HUES48 (cell line): ENCODE measurements around the gene PSMD1.

Experiments used
- H3K27ac ChIP-seq: one replicate; pipeline ENCODE4 v1.7.0; 2013; ENCODE audit warnings: low read depth, low read length, inconsistent platforms
- H3K27me3 ChIP-seq: 2 replicates; pipeline ENCODE4 v1.6.1; 2013; ENCODE audit warnings: mild to moderate bottlenecking, low read length; ENCODE audit not compliant: control insufficient read depth, insufficient read depth
- H3K36me3 ChIP-seq: 2 replicates; pipeline ENCODE4 v1.6.1; 2013; ENCODE audit warnings: low read length; ENCODE audit not compliant: control insufficient read depth, insufficient read depth
- H3K4me1 ChIP-seq: 2 replicates; pipeline ENCODE4 v1.6.1; 2013; ENCODE audit warnings: mild to moderate bottlenecking, low read length; ENCODE audit not compliant: control insufficient read depth, insufficient read depth
- H3K4me3 ChIP-seq: 2 replicates; pipeline ENCODE4 v1.5.1; 2013; ENCODE audit warnings: mild to moderate bottlenecking, low read depth, low read length
- H3K9ac ChIP-seq: 2 replicates; pipeline ENCODE4 v1.6.1; 2013; ENCODE audit warnings: mild to moderate bottlenecking, low read depth, low read length, moderate library complexity
- H3K9me3 ChIP-seq: 2 replicates; pipeline ENCODE4 v1.6.1; 2013; ENCODE audit warnings: low read length; ENCODE audit not compliant: control insufficient read depth, insufficient read depth

Gene PSMD1

GRCh38 chr2:231036131-231036530 lies 20.5 kb upstream of the PSMD1 start:
- Histone ChIP-seq H3K27ac (no peak overlapping the region), H3K4me1 (no peaks in the 10 kb centered on the region), H3K27me3 (peaks cover 60% of the 10 kb centered on the region), H3K9me3 (no peaks in the 10 kb centered on the region), H3K36me3 (no peaks in the 10 kb centered on the region), H3K4me3 (no peak overlapping the region), H3K9ac (no peak overlapping the region)

GRCh38 chr2:231036578-231037106 lies 20.0 kb upstream of the PSMD1 start:
- no peak overlapping the region for H3K4me3 ChIP-seq
- no peak overlapping the region for H3K9ac ChIP-seq
- no peaks in the 10 kb centered on the region for H3K9me3 ChIP-seq
- peaks cover 60% of the 10 kb centered on the region for H3K27me3 ChIP-seq
- no peaks in the 10 kb centered on the region for H3K4me1 ChIP-seq
- no peak overlapping the region for H3K27ac ChIP-seq
- H3K36me3 ChIP-seq = no peaks in the 10 kb centered on the region

- H3K27me3 ChIP-seq = peaks cover 60% of the 10 kb centered on the region
- H3K4me3 ChIP-seq = peak within 1 kb of the TSS; percentile 65
- no peaks in the 10 kb centered on the region for H3K4me1 ChIP-seq
- H3K9ac ChIP-seq = no peak within 1 kb of the TSS
- H3K9me3 ChIP-seq = no peaks in the 10 kb centered on the region
- no peaks in the 10 kb centered on the region for H3K36me3 ChIP-seq
- H3K27ac ChIP-seq = no peak within 1 kb of the TSS
These were observed 19.4 kb upstream of the PSMD1 start, which contains the start of gene C2orf72 for GRCh38 chr2:231037202-231037730. C2orf72 (plus strand) TSS chr2:231037523; CDS start chr2:231037566, 43 bp downstream.

GRCh38 chr2:231037731-231038482 lies 18.8 kb upstream of the PSMD1 start:
- no peaks in the 10 kb centered on the region for H3K36me3 ChIP-seq
- no peak overlapping the region for H3K27ac ChIP-seq
- no peaks in the 10 kb centered on the region for H3K9me3 ChIP-seq
- H3K27me3 ChIP-seq = peaks cover 60% of the 10 kb centered on the region
- H3K4me3 ChIP-seq = peak overlapping the region; percentile 65
- H3K9ac ChIP-seq = no peak overlapping the region
- no peaks in the 10 kb centered on the region for H3K4me1 ChIP-seq

- peaks cover 60% of the 10 kb centered on the region for H3K27me3 ChIP-seq
- H3K4me1 ChIP-seq = no peaks in the 10 kb centered on the region
- H3K9me3 ChIP-seq = no peaks in the 10 kb centered on the region
- peak overlapping the region; percentile 65 for H3K4me3 ChIP-seq
- no peak overlapping the region for H3K9ac ChIP-seq
- H3K27ac ChIP-seq = no peak overlapping the region
- no peaks in the 10 kb centered on the region for H3K36me3 ChIP-seq
These were observed 18.0 kb upstream of the PSMD1 start for GRCh38 chr2:231038483-231039293.

GRCh38 chr2:231039294-231039664 lies 17.4 kb upstream of the PSMD1 start:
- Histone ChIP-seq H3K36me3 (no peaks in the 10 kb centered on the region), H3K4me3 (no peak overlapping the region), H3K4me1 (no peaks in the 10 kb centered on the region), H3K9me3 (no peaks in the 10 kb centered on the region), H3K9ac (no peak overlapping the region), H3K27ac (no peak overlapping the region), H3K27me3 (peaks cover 56% of the 10 kb centered on the region)

GRCh38 chr2:231039821-231040364 lies 16.8 kb upstream of the PSMD1 start:
- no peaks in the 10 kb centered on the region for H3K4me1 ChIP-seq
- no peaks in the 10 kb centered on the region for H3K9me3 ChIP-seq
- H3K4me3 ChIP-seq = no peak overlapping the region
- no peak overlapping the region for H3K27ac ChIP-seq
- H3K9ac ChIP-seq = no peak overlapping the region
- peaks cover 51% of the 10 kb centered on the region for H3K27me3 ChIP-seq
- no peaks in the 10 kb centered on the region for H3K36me3 ChIP-seq

- peaks cover 39% of the 10 kb centered on the region for H3K27me3 ChIP-seq
- no peaks in the 10 kb centered on the region for H3K4me1 ChIP-seq
- H3K4me3 ChIP-seq = no peak overlapping the region
- H3K36me3 ChIP-seq = no peaks in the 10 kb centered on the region
- H3K27ac ChIP-seq = no peak overlapping the region
- H3K9ac ChIP-seq = no peak overlapping the region
- no peaks in the 10 kb centered on the region for H3K9me3 ChIP-seq
These were observed 15.5 kb upstream of the PSMD1 start for GRCh38 chr2:231041061-231041689.

GRCh38 chr2:231043796-231044195 lies 12.9 kb upstream of the PSMD1 start:
- Histone ChIP-seq H3K9me3 (no peaks in the 10 kb centered on the region), H3K4me1 (no peaks in the 10 kb centered on the region)

GRCh38 chr2:231046916-231047273 lies 9.8 kb upstream of the PSMD1 start:
- no peak overlapping the region for H3K27ac ChIP-seq
- no peaks in the 10 kb centered on the region for H3K4me1 ChIP-seq
- H3K36me3 ChIP-seq = no peaks in the 10 kb centered on the region
- no peaks in the 10 kb centered on the region for H3K9me3 ChIP-seq
- peaks cover 5% of the 10 kb centered on the region for H3K27me3 ChIP-seq
- no peak overlapping the region for H3K4me3 ChIP-seq
- H3K9ac ChIP-seq = no peak overlapping the region

More at GRCh38 chr2:231043796-231044195, 12.9 kb upstream of the PSMD1 start:
- H3K36me3 ChIP-seq = no peaks in the 10 kb centered on the region
- H3K27ac ChIP-seq = no peak overlapping the region
- no peak overlapping the region for H3K4me3 ChIP-seq
- peaks cover 19% of the 10 kb centered on the region for H3K27me3 ChIP-seq
- H3K9ac ChIP-seq = no peak overlapping the region
